ENCODE data around the gene TMEM233. TPM values are rescaled to one million over a fixed set of nuclear protein-coding genes. Genes with fewer than 3 reads are reported as not detected.

Gene TMEM233
- polyA plus RNA-seq, 2 donors = 0.04 to 0.07 TPM

GRCh38 chr12:119621878-119622277 is 28.3 kb downstream of the TMEM233 start:
- Histone ChIP-seq H3K4me3 (ENCODE audit: low read depth in 1 of 2, low read length in 2 of 2) (no peak overlapping the region), H3K36me3 (ENCODE audit: control insufficient read depth in 2 of 2, insufficient read depth in 2 of 2, low read length in 1 of 2) (no peaks in the 10 kb centered on the region), H3K4me1 (ENCODE audit: control insufficient read depth in 2 of 2, insufficient read depth in 2 of 2, low read length in 1 of 2) (no peaks in the 10 kb centered on the region), H3K27me3 (ENCODE audit: control insufficient read depth in 1 of 2, insufficient read depth in 2 of 2, low read length in 2 of 2) (peaks cover 0 to 2% of the 10 kb centered on the region in 2 donors), H3K27ac (ENCODE audit: low read depth in 2 of 2, low read length in 1 of 2) (no peak overlapping the region), H3K9me3 (ENCODE audit: control insufficient read depth in 2 of 2, insufficient read depth in 1 of 2, low read depth in 1 of 2, low read length in 1 of 2) (no peaks in the 10 kb centered on the region)
- WGBS, 2 donors = 20 to 22% methylated on average over 2 of the region's 2 CpGs

- no peaks in the 10 kb centered on the region for H3K4me1 ChIP-seq (ENCODE audit: control insufficient read depth in 2 of 2, insufficient read depth in 2 of 2, low read length in 1 of 2)
- H3K27me3 ChIP-seq (ENCODE audit: control insufficient read depth in 1 of 2, insufficient read depth in 2 of 2, low read length in 2 of 2) = peaks cover 0 to 2% of the 10 kb centered on the region in 2 donors
- no peak overlapping the region for H3K4me3 ChIP-seq (ENCODE audit: low read depth in 1 of 2, low read length in 2 of 2)
- H3K9me3 ChIP-seq (ENCODE audit: control insufficient read depth in 2 of 2, insufficient read depth in 1 of 2, low read depth in 1 of 2, low read length in 1 of 2) = no peaks in the 10 kb centered on the region
- H3K36me3 ChIP-seq (ENCODE audit: control insufficient read depth in 2 of 2, insufficient read depth in 2 of 2, low read length in 1 of 2) = no peaks in the 10 kb centered on the region
- H3K27ac ChIP-seq (ENCODE audit: low read depth in 2 of 2, low read length in 1 of 2) = no peak overlapping the region
- WGBS, 2 donors = 52 to 62% methylated on average over 4 of the region's 4 CpGs
Observed at GRCh38 chr12:119624966-119625365, 31.4 kb downstream of the TMEM233 start.

- H3K27ac ChIP-seq (ENCODE audit: low read depth in 2 of 2, low read length in 1 of 2) = no peak overlapping the region
- H3K27me3 ChIP-seq (ENCODE audit: control insufficient read depth in 1 of 2, insufficient read depth in 2 of 2, low read length in 2 of 2) = no peaks in the 10 kb centered on the region
- no peak overlapping the region for H3K4me3 ChIP-seq (ENCODE audit: low read depth in 1 of 2, low read length in 2 of 2)
- WGBS, 2 donors = 67 to 69% methylated on average over 6 of the region's 6 CpGs
- no peaks in the 10 kb centered on the region for H3K4me1 ChIP-seq (ENCODE audit: control insufficient read depth in 2 of 2, insufficient read depth in 2 of 2, low read length in 1 of 2)
- no peaks in the 10 kb centered on the region for H3K9me3 ChIP-seq (ENCODE audit: control insufficient read depth in 2 of 2, insufficient read depth in 1 of 2, low read depth in 1 of 2, low read length in 1 of 2)
- no peaks in the 10 kb centered on the region for H3K36me3 ChIP-seq (ENCODE audit: control insufficient read depth in 2 of 2, insufficient read depth in 2 of 2, low read length in 1 of 2)
Observed at GRCh38 chr12:119627019-119627643, 33.6 kb downstream of the TMEM233 start.

GRCh38 chr12:119627686-119628085 is 34.1 kb downstream of the TMEM233 start:
- Histone ChIP-seq H3K36me3 (ENCODE audit: control insufficient read depth in 2 of 2, insufficient read depth in 2 of 2, low read length in 1 of 2) (no peaks in the 10 kb centered on the region), H3K9me3 (ENCODE audit: control insufficient read depth in 2 of 2, insufficient read depth in 1 of 2, low read depth in 1 of 2, low read length in 1 of 2) (no peaks in the 10 kb centered on the region), H3K4me3 (ENCODE audit: low read depth in 1 of 2, low read length in 2 of 2) (no peak overlapping the region), H3K27me3 (ENCODE audit: control insufficient read depth in 1 of 2, insufficient read depth in 2 of 2, low read length in 2 of 2) (no peaks in the 10 kb centered on the region), H3K27ac (ENCODE audit: low read depth in 2 of 2, low read length in 1 of 2) (no peak overlapping the region), H3K4me1 (ENCODE audit: control insufficient read depth in 2 of 2, insufficient read depth in 2 of 2, low read length in 1 of 2) (no peaks in the 10 kb centered on the region)
- WGBS, 2 donors = 73 to 82% methylated on average over 6 of the region's 6 CpGs

- H3K9me3 ChIP-seq (ENCODE audit: control insufficient read depth in 2 of 2, insufficient read depth in 1 of 2, low read depth in 1 of 2, low read length in 1 of 2) = no peaks in the 10 kb centered on the region
- 88 to 90% methylated on average over 7 of the region's 7 CpGs for WGBS, 2 donors
Observed at GRCh38 chr12:119630223-119630780, 36.7 kb downstream of the TMEM233 start.

GRCh38 chr12:119630962-119631550 is 37.5 kb downstream of the TMEM233 start:
- Histone ChIP-seq H3K4me1 (ENCODE audit: control insufficient read depth in 2 of 2, insufficient read depth in 2 of 2, low read length in 1 of 2) (no peaks in the 10 kb centered on the region), H3K27ac (ENCODE audit: low read depth in 2 of 2, low read length in 1 of 2) (no peak overlapping the region), H3K36me3 (ENCODE audit: control insufficient read depth in 2 of 2, insufficient read depth in 2 of 2, low read length in 1 of 2) (no peaks in the 10 kb centered on the region), H3K9me3 (ENCODE audit: control insufficient read depth in 2 of 2, insufficient read depth in 1 of 2, low read depth in 1 of 2, low read length in 1 of 2) (no peaks in the 10 kb centered on the region), H3K4me3 (ENCODE audit: low read depth in 1 of 2, low read length in 2 of 2) (no peak overlapping the region), H3K27me3 (ENCODE audit: control insufficient read depth in 1 of 2, insufficient read depth in 2 of 2, low read length in 2 of 2) (peaks cover 0 to 3% of the 10 kb centered on the region in 2 donors)
- 55 to 65% methylated on average over 1 of the region's 1 CpG for WGBS, 2 donors

More at GRCh38 chr12:119630223-119630780, 36.7 kb downstream of the TMEM233 start:
- Histone ChIP-seq H3K36me3 (ENCODE audit: control insufficient read depth in 2 of 2, insufficient read depth in 2 of 2, low read length in 1 of 2) (no peaks in the 10 kb centered on the region), H3K27me3 (ENCODE audit: control insufficient read depth in 1 of 2, insufficient read depth in 2 of 2, low read length in 2 of 2) (peaks cover 0 to 3% of the 10 kb centered on the region in 2 donors), H3K4me1 (ENCODE audit: control insufficient read depth in 2 of 2, insufficient read depth in 2 of 2, low read length in 1 of 2) (no peaks in the 10 kb centered on the region), H3K4me3 (ENCODE audit: low read depth in 1 of 2, low read length in 2 of 2) (no peak overlapping the region), H3K27ac (ENCODE audit: low read depth in 2 of 2, low read length in 1 of 2) (no peak overlapping the region)

GRCh38 chr12:119631930-119632678 is 38.5 kb downstream of the TMEM233 start:
- H3K9me3 ChIP-seq (ENCODE audit: control insufficient read depth in 2 of 2, insufficient read depth in 1 of 2, low read depth in 1 of 2, low read length in 1 of 2) = peaks cover 0 to 2% of the 10 kb centered on the region in 2 donors
- 81 to 82% methylated on average over 4 of the region's 4 CpGs for WGBS, 2 donors

GRCh38 chr12:119634743-119635142 is 41.2 kb downstream of the TMEM233 start:
- no peaks in the 10 kb centered on the region for H3K36me3 ChIP-seq (ENCODE audit: control insufficient read depth in 2 of 2, insufficient read depth in 2 of 2, low read length in 1 of 2)
- 32 to 34% methylated on average over 6 of the region's 6 CpGs for WGBS, 2 donors
- H3K4me1 ChIP-seq (ENCODE audit: control insufficient read depth in 2 of 2, insufficient read depth in 2 of 2, low read length in 1 of 2) = no peaks in the 10 kb centered on the region
- no peak overlapping the region for H3K27ac ChIP-seq (ENCODE audit: low read depth in 2 of 2, low read length in 1 of 2)
- H3K27me3 ChIP-seq (ENCODE audit: control insufficient read depth in 1 of 2, insufficient read depth in 2 of 2, low read length in 2 of 2) = peaks cover 0 to 3% of the 10 kb centered on the region in 2 donors
- H3K4me3 ChIP-seq (ENCODE audit: low read depth in 1 of 2, low read length in 2 of 2) = no peak overlapping the region
- peaks cover 0 to 2% of the 10 kb centered on the region in 2 donors for H3K9me3 ChIP-seq (ENCODE audit: control insufficient read depth in 2 of 2, insufficient read depth in 1 of 2, low read depth in 1 of 2, low read length in 1 of 2)

More at GRCh38 chr12:119631930-119632678, 38.5 kb downstream of the TMEM233 start:
- Histone ChIP-seq H3K36me3 (ENCODE audit: control insufficient read depth in 2 of 2, insufficient read depth in 2 of 2, low read length in 1 of 2) (no peaks in the 10 kb centered on the region), H3K4me3 (ENCODE audit: low read depth in 1 of 2, low read length in 2 of 2) (no peak overlapping the region), H3K27me3 (ENCODE audit: control insufficient read depth in 1 of 2, insufficient read depth in 2 of 2, low read length in 2 of 2) (peaks cover 0 to 3% of the 10 kb centered on the region in 2 donors), H3K27ac (ENCODE audit: low read depth in 2 of 2, low read length in 1 of 2) (no peak overlapping the region), H3K4me1 (ENCODE audit: control insufficient read depth in 2 of 2, insufficient read depth in 2 of 2, low read length in 1 of 2) (no peaks in the 10 kb centered on the region)

GRCh38 chr12:119642986-119643385 is 49.4 kb downstream of the TMEM233 start:
- H3K27ac ChIP-seq (ENCODE audit: low read depth in 2 of 2, low read length in 1 of 2) = no peak overlapping the region
- H3K36me3 ChIP-seq (ENCODE audit: control insufficient read depth in 2 of 2, insufficient read depth in 2 of 2, low read length in 1 of 2) = no peaks in the 10 kb centered on the region
- WGBS, 2 donors = 68 to 70% methylated on average over 4 of the region's 4 CpGs
- no peaks in the 10 kb centered on the region for H3K4me1 ChIP-seq (ENCODE audit: control insufficient read depth in 2 of 2, insufficient read depth in 2 of 2, low read length in 1 of 2)
- H3K9me3 ChIP-seq (ENCODE audit: control insufficient read depth in 2 of 2, insufficient read depth in 1 of 2, low read depth in 1 of 2, low read length in 1 of 2) = no peaks in the 10 kb centered on the region
- no peaks in the 10 kb centered on the region for H3K27me3 ChIP-seq (ENCODE audit: control insufficient read depth in 1 of 2, insufficient read depth in 2 of 2, low read length in 2 of 2)
- H3K4me3 ChIP-seq (ENCODE audit: low read depth in 1 of 2, low read length in 2 of 2) = no peak overlapping the region

Data from esophagus (tissue), 2 donors.